MCF 10A (cell line): ENCODE data around the gene MOGAT2. TPM values are rescaled to one million over a fixed set of nuclear protein-coding genes. Genes with fewer than 3 reads are reported as not detected.
A peak's percentile ranks its signal among the peaks of the same experiment; 100 is the strongest.

ENCODE experiments used
- BruUV-seq: library from RNA; stranded (reverse); fragments of 400-500 nt; replicated peaks from 2 replicates; lab custom pipeline; 2021; lab: Mats Ljungman, UMichigan
- CTCF ChIA-PET: fragments of 300-600 bp; sonication (Branson Sonifier 250); formaldehyde crosslinking; extraction: SDS; loops from one replicate; lab custom pipeline; 2021; ENCODE audit warnings: antibody characterized with exemption, inconsistent platforms; lab: Yijun Ruan, JAX
- POLR2A ChIA-PET: fragments of 300-600, 350-650 bp; sonication (Branson Sonifier 250); formaldehyde crosslinking; extraction: SDS; loops from one replicate; lab custom pipeline; 2020; ENCODE audit warnings: antibody characterized with exemption, inconsistent platforms; lab: Yijun Ruan, JAX
- DNase-seq: peaks from one replicate; pipeline ENCODE4 v3.0.0-alpha.2; 2018; ENCODE audit not compliant: unreplicated experiment
- H3K27ac Mint-ChIP-seq: one replicate; pipeline ENCODE4 v1.8.0; 2022; ENCODE audit warnings: mild to moderate bottlenecking, low read depth, mixed read lengths; ENCODE audit not compliant: unreplicated experiment
- H3K27me3 Mint-ChIP-seq: one replicate; pipeline ENCODE4 v1.8.0; 2022; ENCODE audit warnings: mixed read lengths; ENCODE audit not compliant: insufficient read depth, unreplicated experiment
- H3K36me3 Mint-ChIP-seq: one replicate; pipeline ENCODE4 v1.8.0; 2022; ENCODE audit warnings: mild to moderate bottlenecking, moderate library complexity, mixed read lengths; ENCODE audit not compliant: insufficient read depth, unreplicated experiment
- H3K4me1 Mint-ChIP-seq: one replicate; pipeline ENCODE4 v1.8.0; 2022; ENCODE audit warnings: mixed read lengths; ENCODE audit not compliant: insufficient read depth, unreplicated experiment
- H3K4me3 Mint-ChIP-seq: one replicate; pipeline ENCODE4 v1.8.0; 2022; ENCODE audit warnings: mild to moderate bottlenecking, moderate library complexity, mixed read lengths; ENCODE audit not compliant: unreplicated experiment
- H3K9me3 Mint-ChIP-seq: one replicate; pipeline ENCODE4 v1.8.0; 2022; ENCODE audit warnings: mixed read lengths; ENCODE audit not compliant: unreplicated experiment
- intact Hi-C: fragments of 100-400 bp; cut with micrococcal nuclease; formaldehyde crosslinking; loops from 2 replicates; pipeline ENCODE4 v1.14.1; 2022
- total RNA-seq: library from RNA; stranded (reverse); gene quantifications from 2 replicates; pipeline ENCODE4 v1.2.3, GENCODE V29; 2022
- TF ChIP-seq, protein P1 (sequence below): fragments of 200-600 bp; IDR thresholded peaks from one replicate; pipeline ENCODE4 v1.8.0; 2022; ENCODE audit warnings: antibody characterized with exemption, mild to moderate bottlenecking; ENCODE audit not compliant: unreplicated experiment

Gene MOGAT2
- total RNA-seq, 1 experiment from 2014 or later: not detected

DNA sequence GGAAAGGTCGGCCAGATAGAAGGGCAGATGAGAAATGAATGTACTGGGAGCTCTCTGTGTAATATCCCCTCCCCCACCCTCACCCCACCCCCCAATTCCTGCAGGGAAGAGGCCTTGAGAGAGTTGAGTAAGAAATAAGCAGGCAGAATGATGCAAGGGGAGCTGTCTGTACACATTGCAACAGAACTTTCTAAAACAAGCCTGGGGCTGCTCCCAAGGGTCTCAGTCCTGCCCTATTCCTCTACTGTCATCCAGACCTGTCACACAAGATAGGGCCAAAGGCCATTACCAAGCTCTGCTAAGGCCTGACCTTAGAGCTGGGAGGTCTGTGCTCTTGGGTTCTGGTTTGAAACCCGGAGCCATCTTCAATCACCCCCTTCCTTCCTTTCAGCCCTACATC lies 45.2 kb downstream of the MOGAT2 start:
- Mint-ChIP-seq H3K4me1 (peaks cover 30% of the 10 kb centered on the region), H3K36me3 (no peaks in the 10 kb centered on the region), H3K4me3 (no peak overlapping the region), H3K9me3 (no peaks in the 10 kb centered on the region), H3K27me3 (no peaks in the 10 kb centered on the region), H3K27ac (peak overlapping the region; percentile 21)
- no TSS peak for BruUV-seq
- DNase-seq: peak; percentile 81
- TF ChIP-seq, protein P1, sequence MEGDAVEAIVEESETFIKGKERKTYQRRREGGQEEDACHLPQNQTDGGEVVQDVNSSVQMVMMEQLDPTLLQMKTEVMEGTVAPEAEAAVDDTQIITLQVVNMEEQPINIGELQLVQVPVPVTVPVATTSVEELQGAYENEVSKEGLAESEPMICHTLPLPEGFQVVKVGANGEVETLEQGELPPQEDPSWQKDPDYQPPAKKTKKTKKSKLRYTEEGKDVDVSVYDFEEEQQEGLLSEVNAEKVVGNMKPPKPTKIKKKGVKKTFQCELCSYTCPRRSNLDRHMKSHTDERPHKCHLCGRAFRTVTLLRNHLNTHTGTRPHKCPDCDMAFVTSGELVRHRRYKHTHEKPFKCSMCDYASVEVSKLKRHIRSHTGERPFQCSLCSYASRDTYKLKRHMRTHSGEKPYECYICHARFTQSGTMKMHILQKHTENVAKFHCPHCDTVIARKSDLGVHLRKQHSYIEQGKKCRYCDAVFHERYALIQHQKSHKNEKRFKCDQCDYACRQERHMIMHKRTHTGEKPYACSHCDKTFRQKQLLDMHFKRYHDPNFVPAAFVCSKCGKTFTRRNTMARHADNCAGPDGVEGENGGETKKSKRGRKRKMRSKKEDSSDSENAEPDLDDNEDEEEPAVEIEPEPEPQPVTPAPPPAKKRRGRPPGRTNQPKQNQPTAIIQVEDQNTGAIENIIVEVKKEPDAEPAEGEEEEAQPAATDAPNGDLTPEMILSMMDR: no peak
- ChIA-PET CTCF (interaction anchor here (1.0 to 1.7 kb wide), 4 partner anchors 40 to 57 kb away, joined by 3 to 4 read pairs (median 4); no protein-coding TSS in a partner anchor), POLR2A (interaction anchor here (1.1 to 1.3 kb wide), 2 partner anchors 50 to 200 kb away, joined by 4 to 5 read pairs; no protein-coding TSS in a partner anchor)
- intact Hi-C loops: no loop called here

DNA sequence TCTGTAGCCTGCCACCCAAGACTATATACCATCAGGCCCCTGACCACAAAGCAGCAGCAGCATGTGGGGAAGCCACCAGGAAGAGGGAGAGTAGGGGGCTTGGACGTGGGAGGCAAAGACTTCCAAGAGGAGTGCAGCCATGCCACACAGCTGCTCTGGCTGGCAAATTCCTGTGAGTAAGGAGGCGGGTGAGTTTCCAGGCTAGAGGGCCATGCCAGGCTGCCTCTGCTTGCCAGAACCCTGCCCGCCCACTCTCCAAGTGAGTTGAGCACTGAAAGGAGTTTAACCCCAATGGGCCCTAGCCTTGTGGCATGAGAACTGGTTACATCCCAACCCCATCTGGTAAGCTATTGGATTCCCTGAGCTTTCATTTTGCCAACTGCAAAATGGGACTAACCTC lies 46.2 kb downstream of the MOGAT2 start:
- Mint-ChIP-seq H3K4me1 (peaks cover 34% of the 10 kb centered on the region), H3K4me3 (no peak overlapping the region), H3K27ac (no peak overlapping the region), H3K36me3 (no peaks in the 10 kb centered on the region), H3K27me3 (no peaks in the 10 kb centered on the region), H3K9me3 (no peaks in the 10 kb centered on the region)
- no TSS peak for BruUV-seq
- ChIA-PET CTCF (interaction anchor here (0.9 to 1.7 kb wide), 4 partner anchors 21 to 133 kb away, joined by 3 to 5 read pairs (median 4); no protein-coding TSS in a partner anchor), POLR2A (no interaction called here)
- intact Hi-C loops: no loop called here
- DNase-seq: peak; percentile 26
- TF ChIP-seq, protein P1: no peak

DNA sequence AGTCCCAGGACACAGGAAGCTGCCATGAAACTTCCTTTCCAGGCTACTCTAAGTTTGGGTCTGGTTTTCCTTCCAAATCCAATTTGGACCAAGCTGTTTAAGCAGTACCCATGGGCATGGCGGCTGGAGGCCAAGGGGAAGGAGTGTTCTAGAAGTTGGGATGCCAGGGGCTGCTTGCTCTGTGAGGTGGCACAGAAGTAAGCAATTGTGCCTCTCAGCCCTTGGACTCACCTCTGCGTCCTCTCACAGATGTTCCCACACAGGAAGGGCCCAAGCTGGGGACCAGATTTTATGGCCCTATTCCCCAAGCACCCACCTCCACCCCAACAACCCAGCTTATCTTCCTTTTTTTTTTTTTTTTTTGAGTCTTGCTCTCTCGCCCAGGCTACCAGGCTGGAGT lies 47.5 kb downstream of the MOGAT2 start:
- Mint-ChIP-seq H3K4me3 (no peak overlapping the region), H3K36me3 (no peaks in the 10 kb centered on the region), H3K27me3 (no peaks in the 10 kb centered on the region), H3K27ac (no peak overlapping the region), H3K9me3 (no peaks in the 10 kb centered on the region), H3K4me1 (peaks cover 35% of the 10 kb centered on the region)
- intact Hi-C loops: no loop called here
- TF ChIP-seq, protein P1: no peak
- no peak for DNase-seq
- POLR2A ChIA-PET: no interaction called here
- CTCF ChIA-PET: interaction anchor here (0.6 to 1.2 kb wide), 4 partner anchors 38 to 59 kb away, joined by 3 to 5 read pairs (median 4); no protein-coding TSS in a partner anchor
- BruUV-seq: no TSS peak

DNA sequence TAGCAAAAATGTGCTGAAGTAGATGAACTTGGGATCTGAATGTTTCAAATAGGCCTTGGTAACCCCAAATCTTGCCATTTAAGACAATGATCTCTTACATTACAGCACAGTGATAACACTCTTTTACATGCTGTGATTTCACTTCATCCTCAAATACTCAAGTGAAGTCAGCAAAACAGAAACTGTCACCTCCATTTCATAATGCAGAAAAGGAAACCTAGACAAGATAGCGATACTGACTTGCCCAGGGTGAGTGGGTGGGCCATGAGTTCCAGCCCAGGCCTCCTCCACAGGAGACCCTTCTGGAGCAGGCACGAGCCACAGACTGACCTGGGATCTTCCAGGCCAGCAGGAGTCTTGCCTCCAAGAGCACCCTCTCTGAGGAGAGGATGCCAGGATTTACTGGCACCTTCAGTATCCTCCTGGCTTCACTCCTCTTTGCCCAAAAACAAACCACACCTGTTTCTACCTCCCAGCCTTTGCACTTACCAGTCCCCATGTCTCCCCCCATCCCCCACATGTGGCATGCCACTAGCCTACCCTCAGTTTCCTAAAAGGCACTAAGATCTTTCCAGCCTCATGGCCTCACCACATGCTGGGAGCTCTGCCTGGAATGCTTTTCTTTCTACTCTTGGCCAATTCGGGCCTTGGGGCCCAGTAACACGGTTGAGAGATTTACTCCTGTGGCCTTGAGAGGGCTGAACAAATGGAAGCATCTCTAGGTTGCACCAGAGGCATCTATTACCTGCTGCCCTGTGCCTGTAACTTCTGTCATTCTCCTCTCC lies 49.0 kb downstream of the MOGAT2 start:
- Mint-ChIP-seq H3K4me3 (no peak overlapping the region), H3K4me1 (peaks cover 41% of the 10 kb centered on the region), H3K27me3 (no peaks in the 10 kb centered on the region), H3K27ac (no peak overlapping the region), H3K36me3 (no peaks in the 10 kb centered on the region), H3K9me3 (no peaks in the 10 kb centered on the region)
- ChIA-PET POLR2A (interaction anchor here (0.6 kb wide), 1 partner anchor 609 kb away, joined by 4 read pairs; no protein-coding TSS in a partner anchor), CTCF (no interaction called here)
- no TSS peak for BruUV-seq
- no peak for DNase-seq
- intact Hi-C loops: no loop called here
- TF ChIP-seq, protein P1: no peak
